B cell (primary cell): ENCODE measurements around the gene TCN1. TPM values are rescaled to one million over a fixed set of nuclear protein-coding genes. Genes with fewer than 3 reads are reported as not detected.
"Not testable (repeated sequence)": the region's sequence is repeated elsewhere in the genome, so short reads cannot be mapped to it uniquely, and the experiment has no call there.

ENCODE experiments used
- ATAC-seq: fragments of 200-7000 bp; cut with Tn5 transposase; one replicate; pipeline ENCODE4 v1.10.0; 2021; ENCODE audit warnings: low read depth, mild to moderate bottlenecking, moderate number of reproducible peaks, moderate library complexity
- CTCF ChIA-PET: fragments of 350-600 bp; sonication (Branson Sonifier 250); formaldehyde crosslinking; loops from one replicate; lab custom pipeline; 2021; ENCODE audit warnings: antibody characterized with exemption, inconsistent platforms; lab: Charles Lee
- POLR2A ChIA-PET: fragments of 350-600 bp; sonication (Branson Sonifier 250); formaldehyde crosslinking; loops from one replicate; lab custom pipeline; 2021; ENCODE audit warnings: antibody characterized with exemption; lab: Charles Lee
- DNase-seq: peaks from one replicate; pipeline ENCODE4 v3.0.0; 2013
- H2AFZ ChIP-seq: 2 replicates; pipeline ENCODE4 v1.6.1; 2012; ENCODE audit warnings: mild to moderate bottlenecking, low read depth, low read length; ENCODE audit not compliant: insufficient read depth, poor library complexity, severe bottlenecking
- H3K27ac ChIP-seq, 2 donors: 1 replicate in 1 of 2; 2 replicates in 1 of 2; pipeline ENCODE4 v1.5.1; 2012 to 2013; ENCODE audit warnings: low read length in 2 of 2, mild to moderate bottlenecking in 2 of 2, moderate library complexity in 1 of 2
- H3K27me3 ChIP-seq, 4 experiments: fragments of 200-600 bp in 1 of 4; sonication (generic) in 1 of 4; replicated peaks in 1 of 4; 1 replicate in 2 of 4; 2 replicates in 2 of 4; pipeline versions ENCODE4 v1.6.1 to v1.7.0; 2013 to 2016; ENCODE audit warnings: low read length in 3 of 4, mild to moderate bottlenecking in 2 of 4, mixed read lengths in 1 of 4, moderate library complexity in 1 of 4; ENCODE audit not compliant: insufficient read depth in 4 of 4, control insufficient read depth in 3 of 4; ENCODE audit errors: control extremely low read depth in 1 of 4
- H3K36me3 ChIP-seq, 2 experiments: replicated peaks in 1 of 2; 1 replicate in 1 of 2; 2 replicates in 1 of 2; pipeline versions ENCODE4 v1.6.1 to v1.7.1; 2013; ENCODE audit warnings: low read length in 1 of 2; ENCODE audit not compliant: insufficient read depth in 2 of 2, control insufficient read depth in 1 of 2; ENCODE audit errors: control extremely low read depth in 1 of 2, extremely low read depth in 1 of 2
- H3K4me1 ChIP-seq, 2 donors: fragments of 200-600 bp in 1 of 2; sonication (generic) in 1 of 2; 1 replicate in 1 of 2; 2 replicates in 1 of 2; pipeline versions ENCODE4 v1.5.1 to v1.6.1; 2013 to 2017; ENCODE audit warnings: low read length in 2 of 2; ENCODE audit not compliant: control insufficient read depth in 2 of 2, insufficient read depth in 2 of 2
- H3K4me2 ChIP-seq: replicated peaks from 2 replicates; pipeline ENCODE3; 2012; ENCODE audit warnings: mild to moderate bottlenecking, low read depth, low read length; ENCODE audit not compliant: poor library complexity, severe bottlenecking
- H3K4me3 ChIP-seq, 5 experiments: fragments of 200-600 bp in 1 of 5; sonication (generic) in 1 of 5; 1 replicate in 3 of 5; 2 replicates in 2 of 5; pipeline versions ENCODE4 v1.5.1 to v1.7.0; 2011 to 2016; ENCODE audit warnings: low read length in 4 of 5, mild to moderate bottlenecking in 4 of 5, low read depth in 2 of 5, control low read depth in 1 of 5, moderate library complexity in 1 of 5; ENCODE audit not compliant: insufficient read depth in 1 of 5; ENCODE audit errors: control extremely low read depth in 1 of 5, extremely low read depth in 1 of 5
- H3K79me2 ChIP-seq: fragments of 200-600 bp; sonication (generic); one replicate; pipeline ENCODE4 v1.6.0; 2016; ENCODE audit warnings: low read length; ENCODE audit not compliant: control insufficient read depth, insufficient read depth
- H3K9ac ChIP-seq: fragments of 200-600 bp; sonication (generic); 2 replicates; pipeline ENCODE4 v1.6.1; 2017; ENCODE audit warnings: mild to moderate bottlenecking, low read length, moderate library complexity
- H3K9me3 ChIP-seq, 3 donors: one replicate each; pipeline versions ENCODE4 v1.6.1 to v1.7.1; 2013; ENCODE audit warnings: low read length in 2 of 3; ENCODE audit not compliant: control insufficient read depth in 2 of 3, insufficient read depth in 1 of 3; ENCODE audit errors: control extremely low read depth in 1 of 3
- H4K20me1 ChIP-seq: 2 replicates; pipeline ENCODE4 v1.6.0; 2012; ENCODE audit warnings: mild to moderate bottlenecking, low read length; ENCODE audit not compliant: insufficient read depth, control insufficient read depth, poor library complexity, severe bottlenecking
- H3K27ac Mint-ChIP-seq: one replicate; pipeline ENCODE4 v1.8.0; 2021; ENCODE audit warnings: mixed read lengths
- H3K27me3 Mint-ChIP-seq: one replicate; pipeline ENCODE4 v1.8.0; 2021; ENCODE audit warnings: mixed read lengths
- H3K4me1 Mint-ChIP-seq: one replicate; pipeline ENCODE4 v1.8.0; 2021; ENCODE audit warnings: mixed read lengths
- H3K4me3 Mint-ChIP-seq: one replicate; pipeline ENCODE4 v1.8.0; 2021; ENCODE audit warnings: mixed read lengths
- H3K9me3 Mint-ChIP-seq: one replicate; pipeline ENCODE4 v1.8.0; 2022; ENCODE audit warnings: mixed read lengths; ENCODE audit not compliant: insufficient read depth
- CTCF ChIP-seq: fragments of 200-600 bp; IDR thresholded peaks from one replicate; pipeline ENCODE4 v1.8.0; 2022; ENCODE audit warnings: antibody characterized with exemption, mild to moderate bottlenecking
- EZH2 ChIP-seq: IDR thresholded peaks from 2 replicates; pipeline ENCODE4 v1.6.1; 2012; ENCODE audit warnings: borderline replicate concordance, low read depth, mild to moderate bottlenecking, moderate library complexity, low read length; ENCODE audit not compliant: insufficient read depth, poor library complexity, severe bottlenecking
- WGBS: methylation state at CpG from one replicate; pipeline ENCODE4 v1.1.5; 2013; ENCODE audit warnings: missing lambda C conversion rate; ENCODE audit not compliant: insufficient coverage; 5-methylcytosine and 5-hydroxymethylcytosine counted together
- intact Hi-C: fragments of 100-400 bp; cut with micrococcal nuclease; formaldehyde crosslinking; loops from one replicate; pipeline ENCODE4 v1.10.0; 2022
- polyA plus RNA-seq: library from polyadenylated mRNA; depleted of rRNA; stranded (reverse); fragments of >200 nt; gene quantifications from 2 replicates; pipeline ENCODE4 v1.2.3, GENCODE V29; 2012
- total RNA-seq, 2 donors: library from RNA; stranded (reverse); fragments of 120-200 nt in 1 of 2; gene quantifications; 1 replicate in 1 of 2; 2 replicates in 1 of 2; pipeline versions ENCODE4 v1.2.3 to v1.2.4, GENCODE V29; 2013 to 2022

The TCN1 gene
- total and polyA plus RNA-seq, 2 donors (not counting 1 experiment from before 2014, with no cell fraction given), result 0.15 TPM; not detected in 1

- Histone ChIP-seq H3K9me3 (peaks cover 2 to 12% (median 4%) of the 10 kb centered on the region in 3 donors), H3K36me3 (no peaks in the 10 kb centered on the region), H3K27ac (no peak overlapping the region), H2AFZ (no peak overlapping the region), H3K9ac (no peak overlapping the region), H3K4me2 (no peak overlapping the region), H4K20me1 (no peaks in the 10 kb centered on the region), H3K4me3 (no peak overlapping the region), H3K79me2 (no peaks in the 10 kb centered on the region), H3K4me1 (no peaks in the 10 kb centered on the region), H3K27me3 (peaks cover 0 to 3% (median 0%) of the 10 kb centered on the region in 4 experiments)
- Mint-ChIP-seq H3K27me3 (peaks cover 22% of the 10 kb centered on the region), H3K27ac (no peak overlapping the region), H3K4me1 (no peaks in the 10 kb centered on the region), H3K4me3 (no peak overlapping the region), H3K9me3 (peaks cover 22% of the 10 kb centered on the region)
- ATAC-seq (no peak), DNase-seq (no peak)
- WGBS, result 55% methylated on average over 4 of the region's 4 CpGs
- TF ChIP-seq CTCF (no peak), EZH2 (no peak)
- POLR2A ChIA-PET, result no interaction called here
- intact Hi-C loops, result no loop called here
- CTCF ChIA-PET, result no interaction called here
These were observed 25.5 kb upstream of the TCN1 start for GRCh38 chr11:59891781-59892181.

- intact Hi-C loops, H3K4me1 ChIP-seq, H3K4me3 Mint-ChIP-seq, H3K36me3 ChIP-seq, CTCF ChIA-PET, H3K4me1 Mint-ChIP-seq, H3K27ac Mint-ChIP-seq, H3K27me3 ChIP-seq, H3K27ac ChIP-seq, H4K20me1 ChIP-seq, H3K4me2 ChIP-seq, DNase-seq, H3K4me3 ChIP-seq, H2AFZ ChIP-seq, POLR2A ChIA-PET, H3K9ac ChIP-seq, H3K27me3 Mint-ChIP-seq, ATAC-seq, H3K79me2 ChIP-seq: not testable (repeated sequence)
- H3K9me3 ChIP-seq, result peaks cover 0 to 13% (median 4%) of the 10 kb centered on the region in 3 donors
- peaks cover 27% of the 10 kb centered on the region for H3K9me3 Mint-ChIP-seq
These were observed 20.9 kb upstream of the TCN1 start for GRCh38 chr11:59887156-59887555.
